Skeletal muscle tissue (tissue), 4 donors: ENCODE measurements around the gene MARCHF3. TPM values are rescaled to one million over a fixed set of nuclear protein-coding genes. Genes with fewer than 3 reads are reported as not detected.

ENCODE experiments used
- H3K27ac ChIP-seq: one replicate; pipeline ENCODE4 v1.7.0; 2013; ENCODE audit warnings: mild to moderate bottlenecking, low read depth, low read length, inconsistent platforms
- H3K27me3 ChIP-seq, 3 donors: one replicate each; pipeline ENCODE4 v1.7.0; 2013; ENCODE audit warnings: low read length in 3 of 3; ENCODE audit not compliant: control insufficient read depth in 3 of 3, insufficient read depth in 3 of 3
- H3K36me3 ChIP-seq, 3 donors: one replicate each; pipeline ENCODE4 v1.7.0; 2013; ENCODE audit warnings: low read length in 3 of 3; ENCODE audit not compliant: control insufficient read depth in 3 of 3, insufficient read depth in 3 of 3
- H3K4me1 ChIP-seq, 3 donors: one replicate each; pipeline ENCODE4 v1.7.0; 2013; ENCODE audit warnings: low read length in 3 of 3, mild to moderate bottlenecking in 3 of 3; ENCODE audit not compliant: control insufficient read depth in 3 of 3, insufficient read depth in 3 of 3
- H3K4me3 ChIP-seq, 3 donors: one replicate each; pipeline ENCODE4 v1.7.0; 2013; ENCODE audit warnings: low read length in 3 of 3
- H3K9ac ChIP-seq, 3 donors: one replicate each; pipeline ENCODE4 v1.7.0; 2013; ENCODE audit warnings: low read length in 3 of 3, mild to moderate bottlenecking in 3 of 3, moderate library complexity in 2 of 3, low read depth in 1 of 3
- H3K9me3 ChIP-seq, 3 donors: one replicate each; pipeline ENCODE4 v1.7.0; 2013; ENCODE audit warnings: low read length in 3 of 3; ENCODE audit not compliant: control insufficient read depth in 3 of 3
- total RNA-seq: library from RNA; depleted of rRNA; stranded (reverse); fragments of >200 nt; gene quantifications from one replicate; pipeline ENCODE4 v1.2.3, GENCODE V29; 2014
- donor health status: Osteomylitis.

Gene MARCHF3
- total RNA-seq, 1 donor from 2014 or later, result 18.8 TPM

DNA sequence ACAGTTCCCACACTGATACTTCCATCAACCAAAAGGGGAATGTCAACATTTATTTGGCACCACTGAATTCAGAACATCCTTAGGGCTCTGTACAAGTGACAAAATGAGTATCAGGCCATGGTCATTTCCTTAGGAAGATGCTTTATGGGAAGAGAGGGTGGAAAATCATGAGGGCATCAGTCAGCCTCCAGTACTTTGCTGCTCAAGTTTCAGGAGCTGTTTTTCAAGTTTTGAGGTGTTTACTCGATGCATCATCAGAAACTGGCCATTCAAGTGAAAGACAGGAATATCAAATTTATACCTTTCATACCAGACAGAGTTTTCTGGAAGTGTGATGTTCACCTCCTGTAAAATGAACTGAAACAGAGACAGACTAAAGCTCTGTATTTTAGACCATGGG lies 21.2 kb upstream of the MARCHF3 start:
- H3K9me3 ChIP-seq, result no peaks in the 10 kb centered on the region
- H3K36me3 ChIP-seq, result peaks cover 0 to 15% (median 3%) of the 10 kb centered on the region in 3 donors
- no peaks in the 10 kb centered on the region for H3K27me3 ChIP-seq
- no peaks in the 10 kb centered on the region for H3K4me1 ChIP-seq
- no peak overlapping the region for H3K9ac ChIP-seq
- no peak overlapping the region for H3K4me3 ChIP-seq
- no peak overlapping the region for H3K27ac ChIP-seq

DNA sequence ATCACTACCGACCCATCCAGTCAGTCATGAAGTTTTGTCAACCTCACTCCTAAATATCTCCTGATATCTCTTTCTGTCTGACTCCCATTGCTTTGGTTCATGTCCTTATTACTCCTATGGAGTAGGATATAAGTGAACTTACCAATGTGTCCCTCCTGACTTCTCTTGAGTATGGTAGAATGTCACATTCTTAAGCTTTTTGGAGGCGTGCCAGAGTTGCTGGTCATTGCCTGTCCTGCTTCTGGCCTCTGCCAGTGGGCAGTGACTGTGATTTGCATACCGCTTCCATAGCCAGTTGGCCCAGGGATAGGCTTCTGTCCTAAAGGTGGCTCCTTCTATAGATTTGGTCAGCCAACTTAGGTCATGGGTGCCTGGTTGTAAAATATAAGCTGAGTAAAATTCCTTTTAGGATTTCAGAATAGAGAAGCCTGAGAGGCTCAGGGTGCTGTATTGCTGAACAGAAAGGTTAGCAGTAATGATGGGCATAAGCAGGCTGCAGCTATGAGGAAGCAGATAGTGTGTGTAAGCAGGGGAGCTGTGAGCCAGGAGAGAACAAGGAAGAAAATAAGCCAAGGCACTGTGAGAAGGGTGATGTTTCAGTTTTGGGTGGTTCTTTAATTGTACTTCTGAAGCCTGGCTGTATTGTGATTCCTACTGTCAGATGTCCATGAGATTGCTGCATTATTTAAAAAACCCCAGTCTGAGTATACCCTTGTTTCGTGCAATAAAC lies 16.1 kb upstream of the MARCHF3 start:
- H3K9me3 ChIP-seq, result no peaks in the 10 kb centered on the region
- no peak overlapping the region for H3K27ac ChIP-seq
- H3K9ac ChIP-seq, result no peak overlapping the region
- peaks cover 0 to 4% (median 0%) of the 10 kb centered on the region in 3 donors for H3K36me3 ChIP-seq
- no peak overlapping the region for H3K4me3 ChIP-seq
- no peaks in the 10 kb centered on the region for H3K4me1 ChIP-seq
- H3K27me3 ChIP-seq, result no peaks in the 10 kb centered on the region

DNA sequence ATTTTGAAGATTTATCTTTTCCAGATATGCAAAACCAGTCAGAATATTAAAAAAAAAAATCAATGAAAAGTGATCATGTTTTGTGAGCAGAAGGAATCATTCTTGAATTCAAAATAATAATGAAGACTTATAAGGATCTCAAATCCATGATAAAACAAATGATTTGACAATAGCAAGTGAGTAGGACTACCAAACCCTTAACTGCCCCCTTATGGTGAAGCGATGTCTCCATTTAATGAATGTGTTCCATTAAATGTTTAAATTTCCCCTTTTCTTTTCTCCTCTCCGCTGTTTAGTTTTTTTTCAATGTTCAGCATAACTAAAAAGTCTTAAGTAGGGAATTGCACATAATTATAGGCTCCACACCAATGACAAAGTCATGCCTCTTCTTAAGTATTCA lies 12.2 kb upstream of the MARCHF3 start:
- Histone ChIP-seq H3K27ac (no peak overlapping the region), H3K4me1 (peaks cover 0 to 3% (median 2%) of the 10 kb centered on the region in 3 donors), H3K4me3 (no peak overlapping the region), H3K9me3 (no peaks in the 10 kb centered on the region), H3K9ac (no peak overlapping the region), H3K36me3 (peaks cover 0 to 4% (median 0%) of the 10 kb centered on the region in 3 donors), H3K27me3 (no peaks in the 10 kb centered on the region)

DNA sequence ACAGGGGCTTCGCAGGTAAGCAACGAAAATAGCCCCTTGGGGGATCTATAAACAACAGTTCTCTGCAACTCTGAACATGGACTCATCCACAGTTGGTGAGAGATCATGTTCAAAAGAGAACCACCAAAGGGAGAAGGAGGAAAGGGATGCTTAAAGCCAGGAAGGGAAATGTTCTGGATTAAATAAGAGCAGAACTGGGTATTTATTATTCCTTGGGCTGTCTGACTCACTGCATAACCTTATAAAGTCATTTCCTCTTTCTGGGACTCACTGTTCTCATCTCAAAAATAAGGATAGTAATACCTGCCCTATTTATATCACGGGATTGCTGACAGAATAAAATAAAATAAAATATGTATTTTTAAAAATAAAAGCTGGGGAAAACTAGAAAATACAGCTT lies 11.2 kb upstream of the MARCHF3 start:
- Histone ChIP-seq H3K9ac (no peak overlapping the region), H3K4me1 (peaks cover 0 to 3% (median 2%) of the 10 kb centered on the region in 3 donors), H3K9me3 (no peaks in the 10 kb centered on the region), H3K4me3 (no peak overlapping the region), H3K27me3 (no peaks in the 10 kb centered on the region), H3K36me3 (peaks cover 0 to under 1% (median 0%) of the 10 kb centered on the region in 3 donors), H3K27ac (no peak overlapping the region)

DNA sequence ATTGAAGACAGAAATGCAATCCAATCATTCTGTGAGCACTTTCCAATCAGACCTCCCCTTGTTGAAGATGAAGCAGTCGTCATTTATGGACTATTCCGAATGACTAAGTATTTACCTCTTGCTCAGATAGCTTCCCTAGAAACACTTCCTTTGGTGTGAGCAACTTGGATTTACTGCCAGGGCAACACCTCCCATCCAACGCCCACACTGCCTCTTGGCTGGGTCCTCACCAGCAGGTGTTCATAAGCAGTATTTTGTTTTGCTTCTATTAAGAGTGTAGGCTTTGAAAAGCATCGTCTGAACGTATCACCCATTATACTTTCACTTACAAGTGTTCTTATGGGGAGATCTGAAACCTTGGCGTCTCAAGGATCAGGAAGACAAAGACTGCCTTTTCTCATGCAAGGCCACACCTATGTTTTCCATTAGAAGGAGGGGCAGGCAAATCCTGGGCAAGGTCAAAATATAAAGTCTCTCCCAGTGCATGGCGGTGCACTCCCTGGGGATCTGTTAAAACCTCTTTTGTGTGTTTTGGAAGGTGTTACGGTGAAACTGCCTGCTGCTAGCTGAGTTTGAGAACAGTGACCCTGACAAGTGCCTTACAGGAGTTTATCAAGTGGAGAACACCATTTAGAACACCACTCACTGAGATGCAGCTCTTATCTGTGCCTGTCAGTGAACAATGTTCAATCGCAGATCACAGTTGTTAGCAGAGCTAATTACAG lies 10.6 kb upstream of the MARCHF3 start:
- H3K36me3 ChIP-seq, result no peaks in the 10 kb centered on the region
- H3K27me3 ChIP-seq, result no peaks in the 10 kb centered on the region
- no peak overlapping the region for H3K9ac ChIP-seq
- H3K4me1 ChIP-seq, result peaks cover 0 to 3% (median 2%) of the 10 kb centered on the region in 3 donors
- no peak overlapping the region for H3K4me3 ChIP-seq
- H3K9me3 ChIP-seq, result no peaks in the 10 kb centered on the region
- H3K27ac ChIP-seq, result no peak overlapping the region

DNA sequence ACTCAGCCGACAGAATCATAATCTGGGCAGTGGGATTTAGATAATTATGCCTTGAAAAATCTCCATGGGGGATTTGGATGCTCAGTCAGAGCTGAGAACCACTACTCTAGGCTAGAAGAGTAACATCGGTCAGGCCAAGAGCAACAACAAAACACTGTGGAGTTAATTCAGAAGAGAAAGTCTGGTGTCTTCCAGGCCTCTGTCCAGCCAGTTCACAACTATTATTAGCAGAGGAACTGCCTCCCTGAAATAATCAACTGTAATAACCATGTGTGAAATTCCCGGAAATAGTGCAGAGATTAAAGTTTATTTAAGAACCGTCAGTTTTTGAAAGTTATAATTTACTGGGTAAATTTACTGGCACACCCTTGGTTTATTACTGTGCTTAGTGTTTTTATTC lies 8.2 kb upstream of the MARCHF3 start:
- Histone ChIP-seq H3K36me3 (no peaks in the 10 kb centered on the region), H3K4me3 (no peak overlapping the region), H3K9ac (peak overlapping the region in 1 of 3 donors; percentile 5), H3K4me1 (peaks cover 0 to 3% (median 2%) of the 10 kb centered on the region in 3 donors), H3K27me3 (no peaks in the 10 kb centered on the region), H3K27ac (no peak overlapping the region), H3K9me3 (no peaks in the 10 kb centered on the region)

DNA sequence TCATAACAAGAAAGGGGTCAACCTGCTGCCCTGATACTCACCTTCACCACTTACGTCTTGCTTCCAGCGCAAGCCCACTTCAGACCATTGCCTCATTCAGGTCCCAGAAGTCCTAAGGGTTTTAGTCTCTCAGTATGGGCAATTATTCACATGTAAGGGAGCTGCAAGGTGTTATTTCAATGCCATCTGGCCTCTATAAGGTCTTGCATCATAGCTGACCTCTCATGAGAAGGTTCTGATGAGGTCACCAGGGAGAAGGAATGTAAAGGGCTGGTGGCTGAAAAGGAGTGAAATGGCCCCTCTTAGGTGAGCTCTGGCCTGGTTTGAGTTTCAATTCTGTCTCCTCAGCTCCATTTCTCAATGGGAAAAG lies 1.5 kb upstream of the MARCHF3 start:
- no peaks in the 10 kb centered on the region for H3K9me3 ChIP-seq
- H3K36me3 ChIP-seq, result no peaks in the 10 kb centered on the region
- peaks cover 13 to 26% (median 20%) of the 10 kb centered on the region in 3 donors for H3K4me1 ChIP-seq
- no peak overlapping the region for H3K27ac ChIP-seq
- H3K27me3 ChIP-seq, result no peaks in the 10 kb centered on the region
- no peak overlapping the region for H3K9ac ChIP-seq
- H3K4me3 ChIP-seq, result peak overlapping the region in 1 of 3 donors; percentile 7

DNA sequence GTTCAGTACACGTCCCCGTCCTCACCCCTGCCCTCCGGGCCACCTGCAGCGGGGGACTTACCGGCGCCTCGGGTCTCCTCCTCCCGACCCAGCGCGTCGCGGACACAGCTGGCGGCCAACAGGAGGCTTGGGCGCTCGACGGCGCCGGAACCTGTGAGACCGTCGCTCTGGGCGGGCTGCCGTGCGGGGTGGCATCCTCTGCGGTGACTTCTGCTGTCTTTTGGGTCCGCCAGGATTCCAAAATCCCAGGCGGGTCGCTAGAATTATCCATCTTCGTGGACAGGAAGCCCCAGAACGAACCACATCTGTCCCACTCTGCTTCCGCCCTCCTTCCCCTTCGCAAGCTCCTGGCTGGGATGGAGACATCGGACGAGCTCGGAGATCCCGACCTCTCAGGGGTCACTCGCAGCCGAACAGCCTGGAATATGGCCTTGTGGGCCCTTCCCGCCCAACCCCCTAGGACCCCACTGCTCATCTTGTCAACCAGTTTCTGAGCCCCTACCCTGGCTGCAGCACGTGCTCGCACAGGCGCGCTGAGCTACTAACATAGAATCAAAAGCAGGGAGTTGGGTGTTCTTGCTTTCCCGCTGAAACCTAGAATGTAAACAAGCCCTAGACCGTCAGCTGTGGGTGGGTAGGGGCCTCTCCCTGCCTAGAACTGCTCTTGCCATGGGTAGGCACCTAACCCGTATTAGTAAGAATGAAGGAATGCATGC lies 947 bp upstream of the MARCHF3 start:
- Histone ChIP-seq H3K4me3 (peak overlapping the region; percentile 87 to 96 (median 95)), H3K4me1 (peaks cover 13 to 29% (median 20%) of the 10 kb centered on the region in 3 donors), H3K9me3 (no peaks in the 10 kb centered on the region), H3K36me3 (no peaks in the 10 kb centered on the region), H3K9ac (peak overlapping the region; percentile 66 to 98 (median 94)), H3K27me3 (no peaks in the 10 kb centered on the region), H3K27ac (peak overlapping the region; percentile 95)

DNA sequence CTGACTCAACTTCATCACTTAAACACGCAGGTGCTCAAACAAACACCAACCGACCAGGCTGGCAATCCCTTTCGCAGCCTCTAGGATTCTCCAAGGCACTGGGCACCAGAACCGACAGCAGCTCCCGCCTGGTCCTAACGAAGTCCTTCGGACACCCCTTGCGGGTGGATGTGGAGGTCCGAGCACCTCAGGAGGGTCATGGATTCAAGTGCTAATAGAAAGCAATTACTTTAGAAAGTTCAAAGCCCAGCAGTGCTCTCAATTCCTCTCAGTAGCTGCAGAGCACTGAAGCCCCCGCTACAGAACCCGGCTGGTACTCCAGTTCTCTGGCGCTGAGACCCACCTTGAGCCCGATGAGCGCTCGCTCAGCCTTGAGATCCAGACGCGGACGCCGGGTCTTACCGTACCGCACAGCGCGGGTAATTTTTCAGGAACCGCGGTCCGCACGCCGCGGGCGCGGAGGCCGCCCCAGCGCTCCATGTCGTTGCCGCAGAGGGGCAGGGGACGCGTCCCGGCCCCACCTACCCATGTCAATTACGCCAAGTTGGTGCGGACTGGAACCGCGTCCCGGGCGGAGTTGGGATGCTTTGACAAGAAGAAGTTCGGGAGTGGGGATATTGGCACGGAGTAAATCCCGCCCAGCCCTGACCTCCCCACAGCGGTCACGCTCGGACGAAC lies 638 bp downstream of the MARCHF3 start:
- Histone ChIP-seq H3K4me1 (peaks cover 18 to 34% (median 20%) of the 10 kb centered on the region in 3 donors), H3K9me3 (no peaks in the 10 kb centered on the region), H3K27me3 (no peaks in the 10 kb centered on the region), H3K9ac (peak overlapping the region; percentile 92 to 98 (median 94)), H3K4me3 (peak overlapping the region; percentile 87 to 96 (median 95)), H3K36me3 (no peaks in the 10 kb centered on the region), H3K27ac (peak overlapping the region; percentile 95)
